GM21367 (cell line): ENCODE data around the gene PEAK1.
"Not testable (repeated sequence)": the region's sequence is repeated elsewhere in the genome, so short reads cannot be mapped to it uniquely, and the experiment has no call there.

ENCODE experiments used
- ATAC-seq: cut with Tn5 transposase; IDR thresholded peaks from one replicate; pipeline ENCODE4 v1.9.1; 2021; ENCODE audit not compliant: unreplicated experiment

The PEAK1 gene

GRCh38 chr15:77421370-77421700 lies 1.4 kb upstream of the PEAK1 start:
- no peak for ATAC-seq

- ATAC-seq: peak; percentile 33
Measured at GRCh38 chr15:77420610-77421369, 886 bp upstream of the PEAK1 start, which contains the start of gene HMG20A. HMG20A (plus strand) TSS chr15:77420888; CDS start chr15:77458408, 37,520 bp downstream.

- peak; percentile 13 for ATAC-seq
Measured at GRCh38 chr15:77418966-77419835, 703 bp downstream of the PEAK1 start.

DNA sequence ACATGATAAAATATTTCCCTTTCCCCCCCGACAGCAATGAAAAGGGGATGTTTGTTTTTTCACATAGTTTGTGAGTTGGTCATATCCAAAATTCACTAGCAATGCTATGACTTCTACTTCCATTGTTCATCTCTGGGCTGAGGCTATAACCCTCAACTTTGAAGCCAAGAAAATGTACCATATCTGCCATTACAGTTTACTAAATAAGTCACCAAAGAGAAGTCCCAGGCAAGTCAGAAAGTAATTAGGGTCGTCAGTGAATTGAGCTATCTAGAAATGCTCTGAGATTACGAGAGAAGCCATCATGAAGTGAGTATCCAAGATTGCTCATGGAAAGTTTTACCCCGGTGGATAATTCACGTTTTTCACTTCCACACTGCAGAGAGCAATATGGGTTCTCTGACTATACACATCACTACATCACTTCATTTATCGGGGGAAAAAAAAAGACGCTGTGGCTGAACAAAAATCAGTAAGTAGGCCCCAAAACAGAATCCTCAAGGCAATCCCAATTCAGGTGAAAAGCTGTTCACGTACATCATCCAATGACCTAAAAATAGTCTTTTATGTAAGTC lies 1.4 kb downstream of the PEAK1 start:
- ATAC-seq: no peak

DNA sequence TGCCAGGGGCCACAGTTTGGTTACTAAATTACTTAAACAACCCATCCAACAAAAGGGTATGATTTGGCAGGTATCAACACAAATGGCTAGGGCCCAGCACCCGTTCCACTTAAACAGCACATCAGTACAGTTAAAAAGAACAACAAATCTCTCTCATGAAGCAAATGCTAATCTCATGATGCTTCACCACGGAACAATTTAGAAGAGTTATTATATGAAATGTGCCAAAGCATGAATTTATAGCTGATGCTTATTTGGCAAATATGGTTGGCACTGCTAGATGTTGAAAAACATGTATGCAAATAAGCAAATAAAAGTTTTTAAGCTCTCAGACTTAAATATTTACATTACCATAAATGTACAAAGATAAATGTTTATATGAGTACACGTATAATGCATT lies 2.3 kb downstream of the PEAK1 start:
- ATAC-seq: no peak

- ATAC-seq: no peak
Measured at GRCh38 chr15:77416954-77417353, 3.0 kb downstream of the PEAK1 start.

DNA sequence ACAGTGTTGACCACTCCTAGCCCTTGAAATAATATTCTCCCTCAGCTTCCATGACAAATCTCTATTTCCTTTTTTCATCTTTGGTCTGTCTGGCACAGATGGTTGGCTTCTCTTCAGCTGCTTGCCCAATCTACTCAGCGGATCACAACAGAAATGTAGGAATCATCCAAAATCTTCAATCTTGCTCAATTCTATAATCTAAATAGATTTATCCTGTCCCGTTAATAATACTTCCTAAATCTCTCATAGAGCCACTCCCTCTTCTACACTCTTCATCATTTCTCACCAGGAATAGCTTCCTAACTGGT lies 3.8 kb downstream of the PEAK1 start:
- ATAC-seq: no peak

DNA sequence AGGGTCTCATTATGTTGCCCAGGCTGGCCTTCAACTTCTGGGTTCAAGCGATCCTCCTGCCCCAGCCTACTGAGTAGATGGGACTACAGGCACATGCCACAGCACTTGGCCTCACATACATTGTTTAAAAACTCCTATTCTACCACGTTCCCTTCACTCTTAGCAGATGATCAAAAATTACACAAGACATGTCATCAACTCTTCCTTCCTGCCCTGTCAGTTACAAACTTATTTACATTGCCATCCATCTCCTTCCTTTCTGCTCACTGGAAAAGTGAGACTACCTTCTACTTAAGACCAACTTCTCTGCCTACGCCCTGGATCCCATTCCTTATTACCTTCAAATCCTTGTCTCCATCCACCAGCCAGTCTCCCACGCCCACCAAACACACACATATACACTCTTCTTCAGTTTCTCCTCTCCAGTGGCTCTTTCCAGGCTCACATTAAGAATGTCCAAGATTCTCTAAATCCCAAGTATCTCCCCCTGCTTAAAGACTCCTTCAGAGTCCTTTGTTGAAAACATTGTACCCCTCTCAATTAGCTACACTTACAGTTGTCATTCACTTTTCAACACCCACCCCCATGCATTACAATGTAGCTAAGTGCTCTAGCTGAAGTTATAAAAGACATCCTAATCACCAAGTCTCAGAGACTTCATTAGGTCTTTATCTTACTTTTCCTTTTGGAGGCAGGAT lies 4.3 kb downstream of the PEAK1 start:
- no peak for ATAC-seq

- no peak for ATAC-seq
Measured at GRCh38 chr15:77414789-77415442, 5.0 kb downstream of the PEAK1 start.

- no peak for ATAC-seq
Measured at GRCh38 chr15:77413699-77414349, 6.1 kb downstream of the PEAK1 start.

GRCh38 chr15:77412972-77413698 lies 6.8 kb downstream of the PEAK1 start:
- no peak for ATAC-seq

DNA sequence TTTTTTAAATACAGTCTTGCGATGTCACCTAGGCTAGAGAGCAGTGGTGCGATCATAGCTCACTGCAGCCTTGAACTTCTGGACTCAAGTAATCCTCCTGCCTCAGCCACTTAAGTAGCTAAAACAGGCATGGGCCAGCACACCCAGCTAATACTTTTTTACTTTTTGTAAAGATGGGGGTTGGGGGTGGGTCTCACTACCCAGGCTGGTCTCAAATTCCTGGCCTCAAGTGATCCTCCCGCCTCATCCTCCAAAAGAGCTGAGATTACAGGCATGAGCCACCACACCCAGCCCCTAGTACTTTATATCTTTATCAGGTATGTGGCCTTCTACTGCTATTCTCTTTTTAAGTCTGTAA lies 8.3 kb downstream of the PEAK1 start:
- ATAC-seq: no peak

DNA sequence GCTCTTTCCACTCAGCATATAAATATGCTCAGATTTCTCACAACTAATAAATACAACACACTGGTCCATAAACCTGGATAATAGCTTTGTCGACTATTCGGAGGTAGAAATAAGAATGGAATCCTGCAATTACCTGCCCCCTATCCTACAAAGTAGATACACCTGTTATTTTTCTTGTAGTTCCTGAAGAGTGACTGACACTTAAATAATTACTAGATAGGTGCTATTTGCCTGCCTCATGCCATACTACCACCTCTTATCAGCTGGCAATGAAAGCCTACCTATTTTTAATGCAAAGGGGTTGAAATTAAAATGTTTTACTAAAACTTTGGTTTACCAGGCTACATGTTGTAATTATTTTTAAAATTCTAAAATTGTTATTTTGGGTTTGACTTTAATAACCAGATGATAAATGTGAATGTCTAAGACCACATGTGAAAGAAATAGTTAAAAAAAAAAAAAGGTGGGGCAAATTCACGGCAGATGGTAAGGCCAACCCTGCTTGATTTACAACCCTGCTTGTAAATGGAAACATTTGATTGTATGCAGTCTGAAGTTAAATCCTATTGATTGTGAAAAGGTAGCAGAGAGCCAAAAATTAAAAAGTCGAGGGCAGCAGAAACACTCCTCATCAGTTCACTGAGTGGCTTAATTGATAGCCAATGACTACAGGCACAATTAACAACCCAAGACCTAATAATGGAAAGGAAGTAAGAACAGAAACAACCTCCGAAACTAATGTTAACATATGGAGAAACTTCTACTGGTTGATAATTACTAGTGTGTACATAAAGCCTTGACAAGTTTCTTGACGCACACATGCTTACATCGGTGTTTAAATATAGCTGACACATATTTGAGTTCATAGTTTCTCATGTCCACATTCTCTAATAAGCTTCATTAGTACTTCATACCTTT lies 8.9 kb downstream of the PEAK1 start:
- no peak for ATAC-seq

- not testable (repeated sequence) for ATAC-seq
Measured at GRCh38 chr15:77410157-77410500, 9.8 kb downstream of the PEAK1 start.

DNA sequence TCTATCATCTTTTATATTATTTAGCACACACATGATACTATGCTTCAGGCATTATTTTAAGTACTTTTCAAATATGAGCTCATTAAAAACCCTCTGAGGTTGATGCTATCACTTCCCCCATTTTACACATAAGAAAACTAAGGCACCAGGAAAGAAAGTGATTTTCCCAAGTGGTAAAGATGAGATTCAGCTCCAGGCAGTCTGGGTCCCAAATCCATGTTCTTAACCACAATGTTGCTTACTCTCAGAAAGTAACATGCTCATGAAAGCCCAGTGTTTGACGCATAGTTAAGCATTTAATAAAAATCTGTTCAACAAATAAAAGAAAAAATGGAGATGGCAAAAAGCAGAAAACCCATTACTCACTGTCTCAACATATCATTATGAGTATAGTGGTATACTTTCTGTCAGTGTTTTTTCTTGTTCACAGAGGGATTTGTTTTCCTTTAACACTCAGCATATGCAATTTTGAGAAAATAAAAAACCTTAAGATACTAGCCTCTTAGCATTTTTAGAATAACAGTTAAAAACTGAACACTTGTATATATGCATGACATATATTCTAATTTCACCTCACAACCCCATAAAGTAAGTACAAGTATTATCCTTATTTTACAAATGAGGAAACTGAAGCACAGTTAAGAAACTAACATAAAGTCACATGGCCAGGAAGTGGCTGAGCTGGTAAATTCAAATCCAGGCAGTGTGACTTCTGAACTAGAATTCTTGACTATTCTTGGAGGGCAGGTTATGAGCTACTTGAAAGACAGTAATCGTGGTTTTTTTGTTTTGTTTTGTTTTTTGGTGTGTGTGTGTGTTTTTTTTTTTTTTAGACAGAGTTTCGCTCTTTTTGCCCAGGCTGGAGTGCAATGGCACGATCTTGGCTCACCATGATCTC lies 10.4 kb downstream of the PEAK1 start:
- ATAC-seq: peak; percentile 59

GRCh38 chr15:77406846-77407245 lies 13.1 kb downstream of the PEAK1 start:
- ATAC-seq: no peak

DNA sequence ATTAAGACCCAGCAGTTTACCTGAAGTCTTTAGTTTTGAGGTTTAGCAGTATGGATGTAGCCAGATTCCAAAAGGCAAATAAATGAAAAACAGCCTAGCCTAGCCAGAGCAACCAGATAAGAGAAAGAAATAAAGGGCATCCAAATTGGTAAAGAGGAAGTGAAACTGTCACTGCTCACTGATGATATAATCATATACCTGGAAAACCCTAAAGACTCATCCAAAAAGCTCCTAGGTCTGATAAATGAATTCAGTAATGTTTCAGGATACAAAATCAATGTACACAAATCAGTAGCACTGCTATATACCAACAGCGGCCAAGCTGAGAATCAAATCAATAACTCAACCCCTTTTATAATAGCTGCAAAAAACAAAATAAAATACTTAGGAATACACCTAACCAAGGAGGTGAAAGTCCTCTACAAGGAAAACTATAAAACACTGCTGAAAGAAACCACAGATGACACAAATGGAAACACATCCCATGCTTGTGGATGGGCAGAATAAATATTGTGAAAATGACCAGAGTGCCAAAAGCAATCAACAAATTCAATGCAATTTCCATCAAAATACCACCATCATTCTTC lies 13.6 kb downstream of the PEAK1 start:
- ATAC-seq: not testable (repeated sequence)
